Hematopoietic multipotent progenitor cell (in vitro differentiated cells): ENCODE data around the gene FKBP14. TPM values are rescaled to one million over a fixed set of nuclear protein-coding genes. Genes with fewer than 3 reads are reported as not detected.
"Not testable (repeated sequence)": the region's sequence is repeated elsewhere in the genome, so short reads cannot be mapped to it uniquely, and the experiment has no call there.

Experiments
- DNase-seq, 3 donors: peaks; one replicate each; pipeline ENCODE4 v3.0.0-alpha.2; 2011 to 2015; ENCODE audit warnings: low read depth in 2 of 3, low spot score in 2 of 3
- total RNA-seq: library from RNA; depleted of rRNA; stranded (reverse); fragments of >200 nt; gene quantifications from one replicate; pipeline ENCODE4 v1.2.3, GENCODE V29; 2012

FKBP14 gene
- total RNA-seq, 1 donor, result 3.5 TPM

DNA sequence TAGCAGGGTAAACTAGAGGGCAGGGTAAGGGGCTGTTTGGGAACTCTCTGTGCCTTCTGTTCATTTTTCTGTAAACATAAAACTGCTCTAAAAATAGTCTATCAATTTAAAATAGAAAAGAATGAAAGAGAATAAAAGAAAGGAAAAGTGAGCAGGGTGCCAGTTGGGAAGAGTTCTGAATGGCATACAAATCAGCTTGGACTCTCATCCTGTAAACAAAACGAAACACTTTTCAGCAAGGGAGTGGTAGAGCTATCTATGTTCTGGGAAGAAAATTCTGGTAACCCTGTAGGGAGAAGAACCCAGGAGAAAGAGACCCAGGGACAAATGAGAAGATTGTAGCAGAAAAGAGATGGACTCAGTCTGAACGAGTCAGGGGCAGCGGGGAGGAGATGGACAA is 61.5 kb downstream of the FKBP14 start:
- DNase-seq, result no peak

DNA sequence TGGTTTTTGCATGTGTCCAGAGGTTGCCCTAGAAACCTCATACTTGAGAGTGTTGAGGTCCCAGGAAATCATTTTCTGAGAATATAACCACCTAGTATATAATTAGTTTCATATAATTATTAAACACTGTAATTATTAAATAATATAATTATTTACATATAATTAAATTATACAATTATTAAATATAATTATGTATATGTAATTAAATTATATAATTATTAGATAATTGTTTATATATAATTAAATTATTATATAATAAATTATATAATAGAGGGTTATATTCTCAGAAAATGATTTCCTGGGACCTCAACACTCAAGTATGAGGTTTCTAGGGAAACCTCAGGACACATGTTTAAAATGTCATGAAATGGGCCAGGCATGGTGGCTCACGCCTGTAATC is 64.5 kb downstream of the FKBP14 start:
- no peak for DNase-seq

DNA sequence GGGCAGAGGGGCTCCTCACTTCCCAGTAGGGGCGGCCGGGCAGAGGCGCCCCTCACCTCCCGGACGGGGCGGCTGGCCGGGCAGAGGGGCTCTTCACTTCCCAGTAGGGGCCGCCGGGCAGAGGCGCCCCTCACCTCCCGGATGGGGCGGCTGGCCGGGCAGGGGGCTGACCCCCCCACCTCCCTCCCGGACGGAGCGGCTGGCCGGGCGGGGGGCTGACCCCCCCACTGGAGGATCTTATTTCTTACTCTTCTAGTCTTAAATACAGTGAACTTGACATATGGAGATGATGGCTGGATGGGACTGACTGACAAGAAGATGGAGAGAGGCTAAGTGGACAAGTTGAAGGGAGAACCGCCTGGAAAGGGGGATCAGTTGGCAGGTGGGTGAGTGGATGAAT is 64.9 kb downstream of the FKBP14 start:
- not testable (repeated sequence) for DNase-seq

Other genes starting within 250 kb of the FKBP14 start
- under 0.01 TPM for gene WIPF3, start 220.2 kb downstream of the FKBP14 start, total RNA-seq
- 36.4 TPM for gene SCRN1, start 36.9 kb downstream of the FKBP14 start, total RNA-seq
- 4.6 TPM for gene PLEKHA8, start 1.7 kb upstream of the FKBP14 start, total RNA-seq
- 141 TPM for gene MTURN, start 108.3 kb upstream of the FKBP14 start, total RNA-seq